Osteocyte (in vitro differentiated cells): Measurements from ENCODE around the gene HIF3A. TPM values are rescaled to one million over a fixed set of nuclear protein-coding genes. Genes with fewer than 3 reads are reported as not detected.
A peak's percentile ranks its signal among the peaks of the same experiment; 100 is the strongest.
"Not testable (repeated sequence)": the region's sequence is repeated elsewhere in the genome, so short reads cannot be mapped to it uniquely, and the experiment has no call there.

Experiments
- DNase-seq: peaks from one replicate; pipeline ENCODE4 v3.0.0; 2021; ENCODE audit warnings: mixed read lengths; ENCODE audit not compliant: unreplicated experiment; ENCODE audit errors: extremely low spot score
- H3K27ac Mint-ChIP-seq: one replicate; pipeline ENCODE4 v1.8.0; 2021; ENCODE audit warnings: mild to moderate bottlenecking, mixed read lengths; ENCODE audit not compliant: unreplicated experiment
- H3K27me3 Mint-ChIP-seq: one replicate; pipeline ENCODE4 v1.8.0; 2021; ENCODE audit warnings: mixed read lengths; ENCODE audit not compliant: unreplicated experiment
- H3K36me3 Mint-ChIP-seq: one replicate; pipeline ENCODE4 v1.8.0; 2021; ENCODE audit warnings: mixed read lengths; ENCODE audit not compliant: unreplicated experiment
- H3K4me1 Mint-ChIP-seq: one replicate; pipeline ENCODE4 v1.8.0; 2021; ENCODE audit warnings: mixed read lengths; ENCODE audit not compliant: unreplicated experiment
- H3K4me3 Mint-ChIP-seq: one replicate; pipeline ENCODE4 v1.8.0; 2021; ENCODE audit warnings: mild to moderate bottlenecking, moderate library complexity, mixed read lengths; ENCODE audit not compliant: unreplicated experiment
- H3K9me3 Mint-ChIP-seq: one replicate; pipeline ENCODE4 v1.8.0; 2021; ENCODE audit warnings: mixed read lengths; ENCODE audit not compliant: unreplicated experiment
- CTCF ChIP-seq: fragments of 200-600 bp; sonication (generic); IDR thresholded peaks from 2 replicates; pipeline ENCODE4 v1.5.0; 2021; ENCODE audit warnings: antibody characterized with exemption, mild to moderate bottlenecking, moderate library complexity
- total RNA-seq: library from RNA; stranded (reverse); gene quantifications from 2 replicates; pipeline ENCODE4 v1.2.1, GENCODE V29; 2021

Gene HIF3A
- total RNA-seq, 1 donor from 2014 or later = 101 TPM

GRCh38 chr19:46373491-46374359 lies 76.9 kb downstream of the HIF3A start:
- peaks cover 13% of the 10 kb centered on the region for H3K36me3 Mint-ChIP-seq
- H3K4me3 Mint-ChIP-seq = no peak overlapping the region
- H3K27ac Mint-ChIP-seq = peak overlapping the region; percentile 96
- no peaks in the 10 kb centered on the region for H3K27me3 Mint-ChIP-seq
- DNase-seq = peak; percentile 94
- peaks cover 60% of the 10 kb centered on the region for H3K4me1 Mint-ChIP-seq
- no peaks in the 10 kb centered on the region for H3K9me3 Mint-ChIP-seq
- TF ChIP-seq CTCF = peak; percentile 15

GRCh38 chr19:46374536-46375475 lies 78.0 kb downstream of the HIF3A start:
- no peak for TF ChIP-seq CTCF
- Mint-ChIP-seq H3K9me3 (no peaks in the 10 kb centered on the region), H3K36me3 (peaks cover 17% of the 10 kb centered on the region), H3K27me3 (no peaks in the 10 kb centered on the region), H3K27ac (peak overlapping the region; percentile 96), H3K4me1 (peaks cover 64% of the 10 kb centered on the region), H3K4me3 (no peak overlapping the region)
- no peak for DNase-seq

- not testable (repeated sequence) for H3K9me3 Mint-ChIP-seq, H3K27me3 Mint-ChIP-seq, H3K4me3 Mint-ChIP-seq, DNase-seq
- peaks cover 19% of the 10 kb centered on the region for H3K36me3 Mint-ChIP-seq
- H3K4me1 Mint-ChIP-seq = peaks cover 64% of the 10 kb centered on the region
- H3K27ac Mint-ChIP-seq = peak overlapping the region; percentile 96
Measured at GRCh38 chr19:46375476-46376067, 78.7 kb downstream of the HIF3A start.

- peak overlapping the region; percentile 86 for H3K27ac Mint-ChIP-seq
Measured at GRCh38 chr19:46376241-46377153, 79.7 kb downstream of the HIF3A start.

More at GRCh38 chr19:46376241-46377153, 79.7 kb downstream of the HIF3A start:
- no peak for TF ChIP-seq CTCF
- H3K36me3 Mint-ChIP-seq = peaks cover 23% of the 10 kb centered on the region
- no peaks in the 10 kb centered on the region for H3K27me3 Mint-ChIP-seq
- H3K4me1 Mint-ChIP-seq = peaks cover 55% of the 10 kb centered on the region
- DNase-seq = no peak
- H3K9me3 Mint-ChIP-seq = no peaks in the 10 kb centered on the region
- H3K4me3 Mint-ChIP-seq = no peak overlapping the region
